Measurements from ENCODE around the gene SOWAHA. TPM values are rescaled to one million over a fixed set of nuclear protein-coding genes. Genes with fewer than 3 reads are reported as not detected.

The SOWAHA gene
- polyA plus RNA-seq, 1 donor from 2014 or later: 23.4 TPM

DNA sequence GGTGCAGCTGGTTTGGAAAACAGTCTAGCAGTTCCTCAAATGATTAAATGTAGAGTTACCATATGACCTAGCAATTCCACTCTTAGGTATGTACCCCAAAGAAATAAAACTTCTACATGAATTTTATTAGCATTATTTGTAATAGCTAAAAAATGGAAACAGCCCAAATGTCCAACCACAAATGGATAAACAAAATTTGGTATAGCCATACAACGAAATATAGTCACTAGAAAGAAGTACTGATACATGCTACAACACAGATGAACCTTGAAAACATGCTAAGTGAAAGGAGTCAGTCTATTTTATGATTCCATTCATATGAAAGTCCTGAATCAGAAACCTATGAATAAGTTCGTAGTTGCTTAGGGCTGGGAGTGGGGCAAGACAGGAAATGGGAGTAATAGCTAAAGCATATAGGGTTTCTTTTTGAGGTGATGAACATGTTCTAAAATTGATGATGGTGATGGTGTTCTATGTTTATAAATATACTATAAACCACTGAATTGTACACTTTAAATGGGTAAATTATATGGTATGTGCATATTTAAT, 46.9 kb downstream of the SOWAHA start:
- TF ChIP-seq TAF1 (IDR thresholded peaks at IDR 0.05; ENCODE audit: low read depth) (no peak), SMC3 (conservative IDR thresholded peaks at IDR 0.05; ENCODE audit: poor library complexity) (no peak), POLR2AphosphoS5 (IDR thresholded peaks at IDR 0.05) (no peak), RAD21 (conservative IDR thresholded peaks at IDR 0.05) (no peak), EP300 (conservative IDR thresholded peaks at IDR 0.05; ENCODE audit: poor library complexity, severe bottlenecking) (no peak)
- no peak overlapping the region for H3K4me3 ChIP-seq (ENCODE audit: low read length)
- H3K27ac ChIP-seq (ENCODE audit: low read length): no peak overlapping the region
- H3K79me2 ChIP-seq (replicated peaks; ENCODE audit: insufficient read depth, low read length): no peaks in the 10 kb centered on the region
- no peaks in the 10 kb centered on the region for H4K20me1 ChIP-seq (ENCODE audit: insufficient read depth)
- H3K36me3 ChIP-seq (ENCODE audit: insufficient read depth, low read length): no peaks in the 10 kb centered on the region
- H3K9me3 ChIP-seq (ENCODE audit: low read length): no peaks in the 10 kb centered on the region
- H3K9ac ChIP-seq (ENCODE audit: low read length): no peak overlapping the region
- H2AFZ ChIP-seq (ENCODE audit: low read depth, low read length): no peak overlapping the region
- H3F3A ChIP-seq (ENCODE audit: insufficient read depth, low read length, poor library complexity, severe bottlenecking): no peaks in the 10 kb centered on the region
- H3K4me2 ChIP-seq (ENCODE audit: low read length): no peak overlapping the region
- no peaks in the 10 kb centered on the region for H3K9me2 ChIP-seq (ENCODE audit: insufficient read depth, low read length)
- no peaks in the 10 kb centered on the region for H3K27me3 ChIP-seq (ENCODE audit: insufficient read depth, low read depth, low read length)

DNA sequence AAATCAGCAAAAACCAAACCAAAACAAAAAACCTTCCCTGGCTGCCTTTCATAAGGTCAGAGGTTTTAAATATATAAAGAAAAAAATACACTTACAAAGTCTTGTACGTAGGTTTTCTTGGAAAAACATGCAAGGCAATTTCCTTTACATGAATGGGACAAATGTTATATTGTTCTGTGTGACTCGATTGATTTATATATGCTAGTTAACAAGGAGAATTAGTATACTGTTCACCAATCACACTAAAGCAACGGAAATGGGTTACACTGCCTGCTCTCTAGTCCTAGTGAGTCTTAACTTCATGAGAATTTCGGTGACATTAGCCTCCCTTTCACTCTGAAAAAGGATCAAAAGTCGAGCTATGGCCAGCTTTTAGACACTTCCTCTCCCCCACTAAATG, 47.6 kb downstream of the SOWAHA start:
- TF ChIP-seq MXI1 (conservative IDR thresholded peaks at IDR 0.05; ENCODE audit: poor library complexity, severe bottlenecking) (no peak), TAF1 (IDR thresholded peaks at IDR 0.05; ENCODE audit: low read depth) (no peak), EP300 (conservative IDR thresholded peaks at IDR 0.05; ENCODE audit: poor library complexity, severe bottlenecking) (no peak), RAD21 (conservative IDR thresholded peaks at IDR 0.05) (no peak), POLR2AphosphoS5 (IDR thresholded peaks at IDR 0.05) (no peak)
- TF ChIP-seq, protein P1, sequence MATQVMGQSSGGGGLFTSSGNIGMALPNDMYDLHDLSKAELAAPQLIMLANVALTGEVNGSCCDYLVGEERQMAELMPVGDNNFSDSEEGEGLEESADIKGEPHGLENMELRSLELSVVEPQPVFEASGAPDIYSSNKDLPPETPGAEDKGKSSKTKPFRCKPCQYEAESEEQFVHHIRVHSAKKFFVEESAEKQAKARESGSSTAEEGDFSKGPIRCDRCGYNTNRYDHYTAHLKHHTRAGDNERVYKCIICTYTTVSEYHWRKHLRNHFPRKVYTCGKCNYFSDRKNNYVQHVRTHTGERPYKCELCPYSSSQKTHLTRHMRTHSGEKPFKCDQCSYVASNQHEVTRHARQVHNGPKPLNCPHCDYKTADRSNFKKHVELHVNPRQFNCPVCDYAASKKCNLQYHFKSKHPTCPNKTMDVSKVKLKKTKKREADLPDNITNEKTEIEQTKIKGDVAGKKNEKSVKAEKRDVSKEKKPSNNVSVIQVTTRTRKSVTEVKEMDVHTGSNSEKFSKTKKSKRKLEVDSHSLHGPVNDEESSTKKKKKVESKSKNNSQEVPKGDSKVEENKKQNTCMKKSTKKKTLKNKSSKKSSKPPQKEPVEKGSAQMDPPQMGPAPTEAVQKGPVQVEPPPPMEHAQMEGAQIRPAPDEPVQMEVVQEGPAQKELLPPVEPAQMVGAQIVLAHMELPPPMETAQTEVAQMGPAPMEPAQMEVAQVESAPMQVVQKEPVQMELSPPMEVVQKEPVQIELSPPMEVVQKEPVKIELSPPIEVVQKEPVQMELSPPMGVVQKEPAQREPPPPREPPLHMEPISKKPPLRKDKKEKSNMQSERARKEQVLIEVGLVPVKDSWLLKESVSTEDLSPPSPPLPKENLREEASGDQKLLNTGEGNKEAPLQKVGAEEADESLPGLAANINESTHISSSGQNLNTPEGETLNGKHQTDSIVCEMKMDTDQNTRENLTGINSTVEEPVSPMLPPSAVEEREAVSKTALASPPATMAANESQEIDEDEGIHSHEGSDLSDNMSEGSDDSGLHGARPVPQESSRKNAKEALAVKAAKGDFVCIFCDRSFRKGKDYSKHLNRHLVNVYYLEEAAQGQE (IDR thresholded peaks at IDR 0.05; ENCODE audit: borderline replicate concordance): no peak
- TF ChIP-seq, protein P2, sequence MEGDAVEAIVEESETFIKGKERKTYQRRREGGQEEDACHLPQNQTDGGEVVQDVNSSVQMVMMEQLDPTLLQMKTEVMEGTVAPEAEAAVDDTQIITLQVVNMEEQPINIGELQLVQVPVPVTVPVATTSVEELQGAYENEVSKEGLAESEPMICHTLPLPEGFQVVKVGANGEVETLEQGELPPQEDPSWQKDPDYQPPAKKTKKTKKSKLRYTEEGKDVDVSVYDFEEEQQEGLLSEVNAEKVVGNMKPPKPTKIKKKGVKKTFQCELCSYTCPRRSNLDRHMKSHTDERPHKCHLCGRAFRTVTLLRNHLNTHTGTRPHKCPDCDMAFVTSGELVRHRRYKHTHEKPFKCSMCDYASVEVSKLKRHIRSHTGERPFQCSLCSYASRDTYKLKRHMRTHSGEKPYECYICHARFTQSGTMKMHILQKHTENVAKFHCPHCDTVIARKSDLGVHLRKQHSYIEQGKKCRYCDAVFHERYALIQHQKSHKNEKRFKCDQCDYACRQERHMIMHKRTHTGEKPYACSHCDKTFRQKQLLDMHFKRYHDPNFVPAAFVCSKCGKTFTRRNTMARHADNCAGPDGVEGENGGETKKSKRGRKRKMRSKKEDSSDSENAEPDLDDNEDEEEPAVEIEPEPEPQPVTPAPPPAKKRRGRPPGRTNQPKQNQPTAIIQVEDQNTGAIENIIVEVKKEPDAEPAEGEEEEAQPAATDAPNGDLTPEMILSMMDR (IDR thresholded peaks at IDR 0.05; ENCODE audit: poor library complexity, severe bottlenecking): no peak
- Histone ChIP-seq H3K9ac (ENCODE audit: low read length) (no peak overlapping the region), H2AFZ (ENCODE audit: low read depth, low read length) (no peak overlapping the region), H3K4me3 (ENCODE audit: low read length) (no peak overlapping the region), H3K27ac (ENCODE audit: low read length) (no peak overlapping the region), H3K9me3 (ENCODE audit: low read length) (no peaks in the 10 kb centered on the region), H3K79me2 (replicated peaks; ENCODE audit: insufficient read depth, low read length) (no peaks in the 10 kb centered on the region), H3K27me3 (ENCODE audit: insufficient read depth, low read depth, low read length) (no peaks in the 10 kb centered on the region), H3K9me2 (ENCODE audit: insufficient read depth, low read length) (no peaks in the 10 kb centered on the region), H3F3A (ENCODE audit: insufficient read depth, low read length, poor library complexity, severe bottlenecking) (peaks cover 1% of the 10 kb centered on the region), H3K4me2 (ENCODE audit: low read length) (no peak overlapping the region), H4K20me1 (ENCODE audit: insufficient read depth) (no peaks in the 10 kb centered on the region), H3K36me3 (ENCODE audit: insufficient read depth, low read length) (no peaks in the 10 kb centered on the region)

All from neural cell (in vitro differentiated cells).